Hepatic stellate cell (primary cell): Measurements from ENCODE around the gene CYSTM1.

Source experiments
- DNase-seq: peaks from one replicate; pipeline ENCODE4 v3.0.0; 2011; ENCODE audit warnings: low spot score

The CYSTM1 gene, protein sequence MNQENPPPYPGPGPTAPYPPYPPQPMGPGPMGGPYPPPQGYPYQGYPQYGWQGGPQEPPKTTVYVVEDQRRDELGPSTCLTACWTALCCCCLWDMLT

GRCh38 chr5:140174465-140175366 is at the start of gene CYSTM1:
TSS of gene CYSTM1 (plus strand) at chr5:140175188. CDS start at chr5:140194466, 19,278 bp downstream.
- peak; percentile 88 for DNase-seq

- no peak for DNase-seq
Measured at GRCh38 chr5:140125637-140126036, 49.4 kb upstream of the CYSTM1 start, which contains the start of gene IGIP. TSS of gene IGIP (plus strand) at chr5:140125937. CDS start at chr5:140128477, 2,540 bp downstream.

- DNase-seq = no peak
Measured at GRCh38 chr5:140126315-140127012, 48.5 kb upstream of the CYSTM1 start.

DNA sequence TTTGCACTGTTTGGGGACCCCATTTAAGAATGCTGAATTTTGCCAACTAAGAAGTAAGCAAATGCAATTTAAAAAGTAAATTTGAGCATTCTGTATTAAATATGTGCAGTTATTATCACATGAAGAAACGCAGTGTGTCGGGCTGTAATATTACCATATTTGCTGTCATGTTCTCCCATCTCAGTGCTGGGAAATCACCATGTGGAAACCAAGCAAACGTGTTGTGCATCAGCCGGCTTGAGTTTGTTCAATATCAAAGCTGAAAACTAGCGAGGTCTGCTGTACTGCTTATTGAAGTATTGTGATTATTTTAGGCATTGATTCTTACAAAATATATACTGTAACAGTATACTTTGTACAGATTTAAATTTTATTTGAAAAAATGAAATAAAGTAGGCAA is 46.6 kb upstream of the CYSTM1 start:
- no peak for DNase-seq

- DNase-seq = no peak
Measured at GRCh38 chr5:140130949-140131733, 43.8 kb upstream of the CYSTM1 start.

DNA sequence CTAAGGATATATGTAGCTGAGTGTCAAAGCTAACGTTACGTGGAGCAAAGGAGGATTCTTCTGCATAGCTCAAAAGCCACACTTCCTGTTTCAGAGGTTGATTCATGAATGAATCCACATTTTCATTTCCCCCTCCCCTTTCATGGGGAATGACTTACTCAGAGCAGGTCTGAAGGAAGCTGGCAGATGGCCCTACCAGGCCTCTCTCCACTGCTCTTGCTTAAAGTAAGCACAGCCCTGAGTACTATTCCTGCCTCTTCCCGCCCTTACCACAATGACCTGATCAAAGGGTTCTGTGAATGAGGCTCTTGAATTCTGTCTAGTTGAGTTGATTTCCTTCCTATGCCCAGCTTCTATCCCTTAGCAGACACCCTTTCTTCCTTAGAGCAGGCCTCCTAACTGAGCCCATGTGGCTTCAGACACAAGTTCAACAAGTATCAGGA is 43.0 kb upstream of the CYSTM1 start:
- peak; percentile 69 for DNase-seq

GRCh38 chr5:140133514-140134167 is 41.3 kb upstream of the CYSTM1 start:
- DNase-seq = no peak

GRCh38 chr5:140134277-140134935 is 40.6 kb upstream of the CYSTM1 start:
- no peak for DNase-seq

GRCh38 chr5:140135127-140135526 is 39.9 kb upstream of the CYSTM1 start:
- no peak for DNase-seq

GRCh38 chr5:140136624-140137023 is 38.4 kb upstream of the CYSTM1 start:
- no peak for DNase-seq

- no peak for DNase-seq
Measured at GRCh38 chr5:140140435-140140834, 34.6 kb upstream of the CYSTM1 start.

DNA sequence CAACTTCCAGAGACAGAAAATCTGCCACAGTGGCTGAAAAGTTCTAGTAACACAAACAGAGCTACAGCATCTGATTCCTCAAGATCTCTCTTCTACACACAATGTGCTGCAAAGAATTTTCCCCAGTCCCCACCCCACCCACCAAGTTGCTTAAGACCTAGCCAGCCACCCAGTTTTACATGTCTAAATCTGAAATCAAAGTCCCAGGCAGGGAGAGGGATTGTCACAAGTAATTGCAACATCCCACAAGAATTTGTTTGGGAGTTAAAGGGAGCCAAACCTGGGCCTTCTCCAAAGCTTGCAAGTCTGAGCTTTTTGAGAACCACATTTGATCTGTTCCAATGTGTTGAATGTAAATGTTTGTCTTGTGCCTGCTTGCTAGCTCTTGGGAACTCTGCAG is 33.7 kb upstream of the CYSTM1 start:
- DNase-seq = no peak

- DNase-seq = no peak
Measured at GRCh38 chr5:140142246-140142645, 32.7 kb upstream of the CYSTM1 start.

DNA sequence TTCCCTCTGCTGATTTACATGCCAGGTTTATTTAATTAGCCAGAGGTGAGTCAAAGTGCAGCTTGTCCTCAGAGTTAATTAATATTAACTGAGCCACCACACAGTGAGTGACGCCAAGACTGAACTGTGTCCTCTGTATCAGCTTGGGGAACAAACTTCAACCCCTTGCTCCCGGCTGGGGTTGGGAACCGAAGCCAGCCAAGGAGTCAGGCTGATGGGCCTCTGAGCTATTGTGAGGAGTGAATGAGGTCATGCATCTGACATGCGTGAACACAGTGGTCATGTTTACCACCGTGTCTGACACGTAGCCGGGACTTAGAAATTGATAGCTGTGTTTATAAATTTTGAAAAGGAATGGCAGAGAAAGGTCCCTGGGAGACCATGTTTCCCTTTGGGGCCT is 32.1 kb upstream of the CYSTM1 start:
- DNase-seq = no peak

- DNase-seq = no peak
Measured at GRCh38 chr5:140143521-140144258, 31.3 kb upstream of the CYSTM1 start.

GRCh38 chr5:140145256-140145655 is 29.7 kb upstream of the CYSTM1 start:
- no peak for DNase-seq

DNA sequence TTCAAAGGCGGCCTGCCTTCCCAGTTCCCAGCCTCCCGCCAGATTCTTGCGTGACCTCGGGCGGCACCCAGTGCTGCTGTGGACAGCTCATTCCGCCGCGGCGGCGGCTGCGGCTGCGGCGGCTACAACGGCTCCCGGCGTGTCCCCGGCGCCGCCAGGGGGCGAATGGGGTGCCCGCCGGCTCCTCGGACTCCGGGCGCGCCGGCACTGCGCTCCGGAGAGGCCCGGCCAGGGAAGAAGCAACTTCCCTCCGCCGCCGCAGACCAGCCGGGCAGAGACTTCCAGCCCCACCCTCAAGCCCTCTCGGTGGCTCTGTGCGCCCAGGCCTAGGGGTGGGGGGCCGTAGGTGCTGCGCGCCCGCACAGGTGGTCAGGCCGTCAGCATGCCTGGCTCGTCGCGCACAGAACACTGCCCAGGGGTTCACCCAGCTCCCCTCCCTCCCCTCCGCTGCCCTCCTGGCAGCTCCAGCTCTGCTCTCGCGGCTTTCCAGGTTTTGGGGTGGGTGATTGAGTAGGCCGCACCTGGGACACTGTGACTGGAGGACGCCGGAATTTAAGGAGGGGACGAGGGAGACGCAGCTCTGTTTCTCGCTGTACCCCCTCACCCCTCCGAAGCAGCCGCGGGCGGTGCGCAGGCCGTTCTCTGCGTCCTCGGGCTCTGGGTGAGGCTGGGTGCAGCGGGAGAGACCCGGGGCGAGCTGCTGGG is 29.0 kb upstream of the CYSTM1 start:
- peak; percentile 82 for DNase-seq

- DNase-seq = no peak
Measured at GRCh38 chr5:140146523-140146842, 28.5 kb upstream of the CYSTM1 start.

DNA sequence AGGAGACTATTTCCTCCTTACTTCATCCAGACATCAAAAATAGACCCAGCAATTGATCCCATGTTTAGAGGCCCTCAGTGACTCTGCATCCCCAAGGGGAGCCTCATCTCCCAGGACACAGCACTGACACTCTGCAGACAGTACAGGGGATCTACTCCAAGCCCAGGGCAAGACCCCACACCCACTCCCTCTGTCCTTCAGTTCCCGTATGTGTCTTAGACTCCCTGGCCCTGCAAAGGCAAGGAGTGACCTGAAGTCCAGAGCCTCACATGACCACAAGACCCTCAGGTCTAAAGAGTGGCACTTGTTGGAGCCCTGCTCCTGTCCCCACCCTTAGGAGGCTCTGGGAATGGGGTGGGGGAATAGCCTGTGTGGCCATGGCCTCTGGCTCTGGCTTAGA is 27.5 kb upstream of the CYSTM1 start:
- no peak for DNase-seq

- peak; percentile 65 for DNase-seq
Measured at GRCh38 chr5:140148508-140148907, 26.5 kb upstream of the CYSTM1 start.
